Measurements from ENCODE around the gene DAPK2. TPM values are rescaled to one million over a fixed set of nuclear protein-coding genes. Genes with fewer than 3 reads are reported as not detected.
A peak's percentile ranks its signal among the peaks of the same experiment; 100 is the strongest.

DAPK2 gene
- total and polyA plus RNA-seq, 2 of the 13 experiments (the other 11 are each of a cell fraction or from before 2014, with no cell fraction given), result 0.33 to 0.63 TPM

DNA sequence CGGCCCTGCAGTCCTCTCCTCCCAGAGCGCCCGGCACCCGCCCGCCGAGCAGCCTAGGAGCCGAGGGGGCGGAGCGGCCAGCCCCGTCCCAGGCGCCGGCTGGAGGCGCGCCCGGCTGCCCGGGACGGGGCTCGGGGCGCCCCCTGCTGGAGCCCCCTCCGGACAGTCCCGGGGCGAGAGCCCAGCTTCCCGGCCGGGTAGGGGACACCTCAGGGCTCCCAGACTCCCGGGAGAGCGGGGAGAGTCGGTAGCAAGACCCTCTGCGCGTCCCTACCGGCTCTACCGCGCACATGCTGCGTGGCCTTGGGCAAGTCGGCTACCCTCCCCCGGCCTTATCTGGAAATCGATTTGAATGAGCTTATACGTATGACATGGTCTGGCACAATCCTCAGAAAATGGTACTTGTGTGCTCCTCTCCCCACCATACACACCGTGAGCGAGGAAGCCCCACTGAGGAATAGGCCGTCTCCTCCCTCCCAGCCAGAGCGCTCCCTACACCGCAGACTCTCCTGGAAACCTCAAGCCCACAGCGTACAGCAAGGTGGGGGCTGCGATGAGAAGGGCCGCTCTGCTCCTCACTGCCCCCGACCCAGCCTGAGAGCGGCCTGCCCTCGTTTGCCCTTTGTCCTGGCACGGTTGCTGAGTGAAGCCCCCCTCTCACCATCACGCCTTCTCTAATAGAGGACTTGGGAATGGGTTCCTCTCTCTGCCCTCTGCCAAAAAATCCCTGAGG lies at the start of gene DAPK2 (continued):
- TF ChIP-seq, protein P1, sequence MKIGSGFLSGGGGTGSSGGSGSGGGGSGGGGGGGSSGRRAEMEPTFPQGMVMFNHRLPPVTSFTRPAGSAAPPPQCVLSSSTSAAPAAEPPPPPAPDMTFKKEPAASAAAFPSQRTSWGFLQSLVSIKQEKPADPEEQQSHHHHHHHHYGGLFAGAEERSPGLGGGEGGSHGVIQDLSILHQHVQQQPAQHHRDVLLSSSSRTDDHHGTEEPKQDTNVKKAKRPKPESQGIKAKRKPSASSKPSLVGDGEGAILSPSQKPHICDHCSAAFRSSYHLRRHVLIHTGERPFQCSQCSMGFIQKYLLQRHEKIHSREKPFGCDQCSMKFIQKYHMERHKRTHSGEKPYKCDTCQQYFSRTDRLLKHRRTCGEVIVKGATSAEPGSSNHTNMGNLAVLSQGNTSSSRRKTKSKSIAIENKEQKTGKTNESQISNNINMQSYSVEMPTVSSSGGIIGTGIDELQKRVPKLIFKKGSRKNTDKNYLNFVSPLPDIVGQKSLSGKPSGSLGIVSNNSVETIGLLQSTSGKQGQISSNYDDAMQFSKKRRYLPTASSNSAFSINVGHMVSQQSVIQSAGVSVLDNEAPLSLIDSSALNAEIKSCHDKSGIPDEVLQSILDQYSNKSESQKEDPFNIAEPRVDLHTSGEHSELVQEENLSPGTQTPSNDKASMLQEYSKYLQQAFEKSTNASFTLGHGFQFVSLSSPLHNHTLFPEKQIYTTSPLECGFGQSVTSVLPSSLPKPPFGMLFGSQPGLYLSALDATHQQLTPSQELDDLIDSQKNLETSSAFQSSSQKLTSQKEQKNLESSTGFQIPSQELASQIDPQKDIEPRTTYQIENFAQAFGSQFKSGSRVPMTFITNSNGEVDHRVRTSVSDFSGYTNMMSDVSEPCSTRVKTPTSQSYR (CRISPR knock-in tag; IDR thresholded peaks at IDR 0.05; ENCODE audit: borderline replicate concordance), result peak; percentile 69
- TF ChIP-seq HNRNPH1 (optimal IDR thresholded peaks at IDR 0.05; ENCODE audit: low read depth, low read length), result no peak

DNA sequence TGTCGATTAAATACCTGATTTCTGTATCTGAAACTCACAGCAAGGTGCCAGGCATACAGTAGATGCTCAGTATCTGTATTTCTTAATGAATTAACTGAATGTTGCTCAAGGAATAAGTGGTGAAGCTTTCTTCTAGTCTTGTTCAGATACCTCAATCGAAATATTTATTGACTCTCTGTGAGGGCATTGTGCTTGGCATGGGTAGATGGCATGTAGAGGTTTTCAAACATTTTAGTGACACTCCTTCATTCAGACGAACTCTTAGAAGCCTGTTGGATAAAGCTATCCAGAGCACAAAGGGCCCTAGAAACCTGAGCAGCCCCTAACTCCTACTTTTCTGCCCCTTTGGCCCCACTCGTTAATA lies 49.1 kb upstream of the DAPK2 start:
- 25% methylated on average over 3 of the region's 4 CpGs for WGBS (ENCODE audit: low lambda C conversion rate)
- FAIRE-seq (no peak), DNase-seq (ENCODE audit: low spot score) (no peak), ATAC-seq (no peak)
- POLR2A ChIA-PET, result interaction anchor here (1.0 to 1.9 kb wide), 6 partner anchors 16 to 938 kb away, joined by 3 to 12 read pairs (median 6); partner anchors contain the start of genes PPIB and RPS27L
- Histone ChIP-seq H3K4me1 (ENCODE audit: insufficient read depth, low read length) (peaks cover 56% of the 10 kb centered on the region), H3K4me3 (replicated peaks in 1 of 3; ENCODE audit: insufficient read depth in 1 of 3, low read depth in 2 of 3, low read length in 3 of 3) (peak overlapping the region; percentile 81 to 97 (median 95)), H2AFZ (ENCODE audit: low read length) (peak overlapping the region; percentile 39), H3K79me2 (ENCODE audit: insufficient read depth, low read length) (peaks cover 64% of the 10 kb centered on the region), H3K9ac (ENCODE audit: insufficient read depth, low read depth, low read length) (peak overlapping the region; percentile 85), H3K27me3 (ENCODE audit: control insufficient read depth in 1 of 2, insufficient read depth in 2 of 2, low read length in 2 of 2) (no peaks in the 10 kb centered on the region; a peak in 1 of 5 replicates), H3K9me3 (ENCODE audit: low read length) (no peaks in the 10 kb centered on the region), H3K27ac (ENCODE audit: extremely low read length, insufficient read depth, low read length) (peak overlapping the region; percentile 43), H4K20me1 (ENCODE audit: insufficient read depth, low read length) (peaks cover 5% of the 10 kb centered on the region), H3K36me3 (replicated peaks in 1 of 2; ENCODE audit: control insufficient read depth in 1 of 2, insufficient read depth in 2 of 2, low read length in 2 of 2) (no peaks in the 10 kb centered on the region; a peak in 1 of 5 replicates), H3K4me2 (ENCODE audit: low read depth, low read length) (peak overlapping the region; percentile 87)
- in situ Hi-C loops (cut with HindIII; ENCODE audit: extremely low pct_ligation_motif_present, low pct_unique_long_range_greater_than_20kb), result loop anchor here (5.0 kb wide), 1 partner anchor 57 kb away; the partner anchor contains the start of gene SNX22
- TF ChIP-seq TBL1XR1 (IDR thresholded peaks at IDR 0.05; ENCODE audit: borderline replicate concordance, low read length, partially characterized antibody) (no peak), ISX (CRISPR knock-in tag; conservative IDR thresholded peaks at IDR 0.05) (0 out of 2 replicates have a peak, but pooled peaks have one; percentile 12)
- CTCF ChIA-PET (ENCODE audit: low intra/inter-chr PET ratio, low total read pairs), result interaction anchor here (1.4 kb wide), 1 partner anchor 58 kb away, joined by 4 read pairs; no protein-coding TSS in a partner anchor
- intact Hi-C loops (cut with micrococcal nuclease; ENCODE audit: unreplicated experiment), result no loop called here
- no TSS peak for BruUV-seq (replicated peaks)

Measured in HepG2 (cell line).